T-cell (primary cell): ENCODE data around the gene WARS2. TPM values are rescaled to one million over a fixed set of nuclear protein-coding genes. Genes with fewer than 3 reads are reported as not detected.

Source experiments
- ATAC-seq, 4 experiments: fragments of 200-7000 bp in 3 of 4; fragments of 150-1000 bp in 1 of 4; cut with Tn5 transposase; replicated peaks in 1 of 4; 1 replicate in 3 of 4; 2 replicates in 1 of 4; pipeline ENCODE4 v1.10.0; 2021; ENCODE audit warnings: moderate library complexity in 3 of 4, mild to moderate bottlenecking in 2 of 4, moderate number of reproducible peaks in 1 of 4
- CTCF ChIA-PET, 2 donors: fragments of 300-600 bp; sonication (Branson Sonifier 250); formaldehyde crosslinking; loops; one replicate each; lab custom pipeline; 2022; ENCODE audit warnings: antibody characterized with exemption in 2 of 2; lab: Charles Lee
- POLR2A ChIA-PET, 2 donors: fragments of 300-600 bp; sonication (Branson Sonifier 250); formaldehyde crosslinking; loops; one replicate each; lab custom pipeline; 2022; ENCODE audit warnings: antibody characterized with exemption in 2 of 2; lab: Charles Lee
- DNase-seq, 35 experiments: peaks; one replicate each; pipeline versions ENCODE4 v3.0.0 to v3.0.0-alpha.2; 2013 to 2023
- H3K27ac ChIP-seq: one replicate; pipeline ENCODE4 v1.5.1; 2013; ENCODE audit warnings: low read length
- H3K27me3 ChIP-seq, 2 experiments: replicated peaks in 1 of 2; 1 replicate in 1 of 2; 2 replicates in 1 of 2; pipeline versions ENCODE4 v1.6.1 to v1.7.0; 2013; ENCODE audit warnings: low read length in 1 of 2, mixed read lengths in 1 of 2; ENCODE audit not compliant: control insufficient read depth in 2 of 2, insufficient read depth in 2 of 2; ENCODE audit errors: extremely low read depth in 1 of 2
- H3K36me3 ChIP-seq, 2 donors: 1 replicate in 1 of 2; 2 replicates in 1 of 2; pipeline versions ENCODE4 v1.6.1 to v1.7.0; 2013; ENCODE audit warnings: low read length in 1 of 2; ENCODE audit not compliant: control insufficient read depth in 2 of 2, insufficient read depth in 1 of 2; ENCODE audit errors: extremely low read depth in 1 of 2
- H3K4me1 ChIP-seq, 2 experiments: 1 replicate in 1 of 2; 2 replicates in 1 of 2; pipeline versions ENCODE4 v1.6.1 to v1.7.0; 2013; ENCODE audit warnings: low read length in 2 of 2, mixed read lengths in 1 of 2; ENCODE audit not compliant: insufficient read depth in 2 of 2, control insufficient read depth in 1 of 2; ENCODE audit errors: extremely low read depth in 1 of 2
- H3K4me3 ChIP-seq, 2 donors: 1 replicate in 1 of 2; 2 replicates in 1 of 2; pipeline versions ENCODE4 v1.5.1 to v1.7.0; 2013; ENCODE audit warnings: mild to moderate bottlenecking in 2 of 2, low read length in 1 of 2, moderate library complexity in 1 of 2; ENCODE audit not compliant: control insufficient read depth in 1 of 2; ENCODE audit errors: extremely low read depth in 1 of 2
- H3K9me3 ChIP-seq: 2 replicates; pipeline ENCODE4 v1.7.0; 2013
- H3K27ac Mint-ChIP-seq, 2 donors: one replicate each; pipeline ENCODE4 v1.8.0; 2020 to 2021; ENCODE audit warnings: mild to moderate bottlenecking in 2 of 2, mixed read lengths in 2 of 2
- H3K27me3 Mint-ChIP-seq, 2 donors: one replicate each; pipeline ENCODE4 v1.8.0; 2021 to 2022; ENCODE audit warnings: mixed read lengths in 2 of 2
- H3K36me3 Mint-ChIP-seq: one replicate; pipeline ENCODE4 v1.8.0; 2021; ENCODE audit warnings: mixed read lengths
- H3K4me1 Mint-ChIP-seq, 3 donors: one replicate each; pipeline ENCODE4 v1.8.0; 2020 to 2022; ENCODE audit warnings: mixed read lengths in 3 of 3, mild to moderate bottlenecking in 1 of 3
- H3K4me3 Mint-ChIP-seq, 3 donors: one replicate each; pipeline ENCODE4 v1.8.0; 2020 to 2022; ENCODE audit warnings: mild to moderate bottlenecking in 3 of 3, mixed read lengths in 3 of 3, moderate library complexity in 3 of 3
- H3K9me3 Mint-ChIP-seq, 3 donors: one replicate each; pipeline ENCODE4 v1.8.0; 2020 to 2022; ENCODE audit warnings: mixed read lengths in 3 of 3
- WGBS: methylation state at CpG from one replicate; pipeline ENCODE4 v1.1.5; 2013; ENCODE audit warnings: missing lambda C conversion rate; ENCODE audit not compliant: insufficient coverage; 5-methylcytosine and 5-hydroxymethylcytosine counted together
- total RNA-seq, 35 experiments: library from RNA in 6 of 35; stranded (reverse) in 6 of 35; fragments of 120-200 nt in 1 of 35; gene quantifications; one replicate each; pipeline versions ENCODE4 v1.2.1 to v1.2.4 and lab custom pipeline; 2013 to 2026

Gene WARS2
- total RNA-seq, 5 donors from 2014 or later (not counting 1 experiment from before 2014, with no cell fraction given), result 6.6 to 32.4 (median 8.5) TPM

DNA sequence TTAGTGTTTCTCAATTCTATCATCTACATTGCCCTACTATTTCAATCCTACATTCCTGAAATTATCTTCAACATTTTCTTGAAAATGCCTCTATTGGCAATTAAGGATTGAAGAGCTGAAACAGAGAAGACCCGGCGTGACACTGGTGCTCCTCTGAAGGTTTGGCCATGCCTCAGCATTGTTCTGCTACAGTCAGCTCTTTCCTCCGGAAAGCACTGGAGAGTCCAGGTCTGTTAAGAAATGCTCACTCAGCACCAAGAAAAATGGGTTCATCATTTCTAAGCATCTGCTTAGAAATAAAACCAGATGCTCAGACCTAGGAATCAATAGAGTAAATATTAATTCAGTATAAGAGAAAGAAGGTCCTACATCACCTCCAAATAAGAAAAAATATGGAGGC is 58.8 kb downstream of the WARS2 start:
- peaks cover 0 to 3% (median 0%) of the 10 kb centered on the region in 3 donors for H3K4me1 Mint-ChIP-seq
- peaks cover 7 to 38% (median 11%) of the 10 kb centered on the region in 3 donors for H3K9me3 Mint-ChIP-seq
- no peak overlapping the region for H3K4me3 Mint-ChIP-seq
- H3K36me3 Mint-ChIP-seq, result peaks cover 43% of the 10 kb centered on the region
- POLR2A ChIA-PET, result no interaction called here
- no peak overlapping the region for H3K27ac Mint-ChIP-seq
- no peaks in the 10 kb centered on the region for H3K27me3 Mint-ChIP-seq
- Histone ChIP-seq H3K27me3 (no peaks in the 10 kb centered on the region), H3K36me3 (no peaks in the 10 kb centered on the region), H3K4me1 (no peaks in the 10 kb centered on the region), H3K9me3 (peaks cover 2% of the 10 kb centered on the region), H3K4me3 (no peak overlapping the region), H3K27ac (no peak overlapping the region)
- DNase-seq (no peak), ATAC-seq (no peak)
- CTCF ChIA-PET, result no interaction called here
- WGBS, result 100% methylated on average over 2 of the region's 3 CpGs

DNA sequence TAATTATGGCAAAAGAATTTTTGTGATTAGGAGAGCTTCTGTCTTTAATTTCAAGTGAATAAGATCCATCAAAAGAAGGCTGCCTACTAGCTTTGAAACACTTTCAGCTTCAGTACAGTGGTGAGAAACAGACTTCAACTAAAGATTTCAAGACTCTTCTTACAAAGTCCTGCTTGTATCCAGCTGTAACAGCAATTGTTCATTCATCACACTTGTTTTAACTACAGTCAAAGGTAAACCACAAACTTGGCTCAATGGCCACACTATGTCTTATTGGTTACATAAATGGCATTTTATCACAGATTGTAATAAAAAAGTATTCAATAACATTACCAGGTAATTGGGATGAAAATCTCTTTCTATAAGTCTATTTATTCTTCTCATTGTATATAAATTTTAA is 59.2 kb downstream of the WARS2 start:
- no peak for ATAC-seq
- no peak overlapping the region for H3K4me3 Mint-ChIP-seq
- no peaks in the 10 kb centered on the region for H3K27me3 Mint-ChIP-seq
- no peak for DNase-seq
- H3K36me3 ChIP-seq, result no peaks in the 10 kb centered on the region
- H3K27me3 ChIP-seq, result no peaks in the 10 kb centered on the region
- H3K36me3 Mint-ChIP-seq, result peaks cover 44% of the 10 kb centered on the region
- no peak overlapping the region for H3K27ac Mint-ChIP-seq
- peaks cover 0 to 3% (median 0%) of the 10 kb centered on the region in 3 donors for H3K4me1 Mint-ChIP-seq
- peaks cover 4% of the 10 kb centered on the region for H3K9me3 ChIP-seq
- no peak overlapping the region for H3K4me3 ChIP-seq
- H3K4me1 ChIP-seq, result no peaks in the 10 kb centered on the region
- ChIA-PET POLR2A (no interaction called here), CTCF (no interaction called here)
- no peak overlapping the region for H3K27ac ChIP-seq
- H3K9me3 Mint-ChIP-seq, result peaks cover 7 to 38% (median 11%) of the 10 kb centered on the region in 3 donors

DNA sequence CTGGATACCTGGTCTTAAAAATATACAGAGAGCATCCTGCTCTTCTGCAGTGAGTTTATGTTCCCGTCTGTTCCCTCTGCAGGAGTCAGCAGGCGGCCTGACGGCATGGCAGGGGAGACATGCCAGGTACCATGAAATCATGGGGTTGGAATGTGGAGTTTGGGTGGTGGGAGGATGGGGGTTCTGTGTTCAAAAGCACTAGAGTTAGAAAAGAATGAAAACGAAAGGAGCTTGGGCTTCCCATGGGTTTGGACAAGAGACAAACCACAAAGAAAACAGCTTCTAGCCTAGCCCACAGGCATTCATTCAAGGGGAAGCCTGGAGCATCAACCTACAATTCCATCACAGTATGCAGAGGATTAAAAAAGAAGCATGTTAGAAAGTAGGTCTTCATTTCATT is 59.9 kb downstream of the WARS2 start:
- Mint-ChIP-seq H3K27ac (no peak overlapping the region), H3K9me3 (peaks cover 7 to 42% (median 9%) of the 10 kb centered on the region in 3 donors), H3K4me1 (peaks cover 0 to 3% (median 0%) of the 10 kb centered on the region in 3 donors), H3K27me3 (no peaks in the 10 kb centered on the region), H3K36me3 (peaks cover 45% of the 10 kb centered on the region), H3K4me3 (no peak overlapping the region)
- Histone ChIP-seq H3K4me1 (no peaks in the 10 kb centered on the region), H3K9me3 (peaks cover 4% of the 10 kb centered on the region), H3K27me3 (no peaks in the 10 kb centered on the region), H3K27ac (no peak overlapping the region), H3K36me3 (peaks cover 0 to 2% of the 10 kb centered on the region in 2 donors), H3K4me3 (no peak overlapping the region)
- WGBS, result no CpG with 5 or more reads among the region's 4 CpGs
- DNase-seq (no peak), ATAC-seq (no peak)
- CTCF ChIA-PET, result no interaction called here
- POLR2A ChIA-PET, result no interaction called here

GRCh38 chr1:119079881-119080280 is 60.6 kb downstream of the WARS2 start:
- H3K27ac ChIP-seq, result no peak overlapping the region
- H3K4me1 Mint-ChIP-seq, result no peaks in the 10 kb centered on the region
- H3K36me3 ChIP-seq, result peaks cover 0 to 2% of the 10 kb centered on the region in 2 donors
- no peak overlapping the region for H3K4me3 Mint-ChIP-seq
- peaks cover 4% of the 10 kb centered on the region for H3K9me3 ChIP-seq
- H3K27me3 Mint-ChIP-seq, result no peaks in the 10 kb centered on the region
- WGBS, result no CpG with 5 or more reads among the region's 1 CpG
- no peaks in the 10 kb centered on the region for H3K27me3 ChIP-seq
- H3K36me3 Mint-ChIP-seq, result peaks cover 39% of the 10 kb centered on the region
- ChIA-PET POLR2A (no interaction called here), CTCF (no interaction called here)
- H3K4me1 ChIP-seq, result no peaks in the 10 kb centered on the region
- DNase-seq, result no peak
- H3K9me3 Mint-ChIP-seq, result peaks cover 0 to 35% (median 6%) of the 10 kb centered on the region in 3 donors
- no peak overlapping the region for H3K4me3 ChIP-seq
- ATAC-seq, result no peak
- H3K27ac Mint-ChIP-seq, result no peak overlapping the region

DNA sequence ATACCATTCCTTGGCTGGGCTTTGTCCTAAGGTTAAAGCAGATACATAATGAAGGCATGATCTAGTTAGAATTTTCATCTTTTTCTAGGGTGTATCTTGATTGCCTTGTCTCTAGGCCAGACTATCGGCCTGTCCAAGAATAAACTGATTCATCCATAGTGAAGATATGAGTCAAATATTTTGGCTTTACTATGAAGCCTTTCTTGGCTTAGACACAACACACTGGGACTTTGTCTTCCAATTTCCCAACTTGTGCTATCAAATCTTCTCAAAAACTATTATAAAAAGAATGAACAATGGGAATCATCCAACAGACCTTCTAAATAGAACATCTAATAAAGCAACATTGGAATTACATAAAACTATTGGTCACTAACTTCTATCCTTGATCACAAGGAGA is 64.8 kb downstream of the WARS2 start:
- Histone ChIP-seq H3K9me3 (peaks cover 4% of the 10 kb centered on the region), H3K36me3 (peaks cover 0 to 4% of the 10 kb centered on the region in 2 donors), H3K4me3 (no peak overlapping the region), H3K27me3 (no peaks in the 10 kb centered on the region), H3K27ac (no peak overlapping the region), H3K4me1 (no peaks in the 10 kb centered on the region)
- no peak for ATAC-seq
- ChIA-PET POLR2A (no interaction called here), CTCF (no interaction called here)
- H3K9me3 Mint-ChIP-seq, result peaks cover 0 to 33% (median 12%) of the 10 kb centered on the region in 3 donors
- no peak overlapping the region for H3K27ac Mint-ChIP-seq
- peaks cover 62% of the 10 kb centered on the region for H3K36me3 Mint-ChIP-seq
- no peaks in the 10 kb centered on the region for H3K4me1 Mint-ChIP-seq
- no CpG with 5 or more reads among the region's 1 CpG for WGBS
- no peaks in the 10 kb centered on the region for H3K27me3 Mint-ChIP-seq
- DNase-seq, result no peak
- H3K4me3 Mint-ChIP-seq, result no peak overlapping the region

DNA sequence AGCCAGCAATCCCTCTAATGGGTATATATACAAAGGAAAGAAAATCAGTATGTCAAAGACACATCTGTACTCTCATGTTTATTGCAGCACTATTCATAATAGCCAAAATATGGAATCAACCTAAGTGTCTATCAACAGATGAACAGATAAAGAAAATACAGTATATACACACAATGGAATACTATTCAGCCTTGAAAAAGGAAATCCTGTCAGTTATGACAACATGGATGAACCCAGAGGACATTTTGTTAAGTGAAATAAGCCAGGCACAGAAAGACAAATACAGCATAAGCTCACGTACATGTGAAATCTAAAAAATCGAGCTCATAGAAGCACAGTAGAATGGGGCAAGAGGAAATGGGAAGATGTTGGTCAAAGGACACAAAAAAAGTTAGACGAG is 69.1 kb downstream of the WARS2 start:
- H3K27ac ChIP-seq, result no peak overlapping the region
- no peaks in the 10 kb centered on the region for H3K4me1 ChIP-seq
- no peak for ATAC-seq
- H3K9me3 ChIP-seq, result no peaks in the 10 kb centered on the region
- DNase-seq, result no peak
- 100% methylated on average over 2 of the region's 3 CpGs for WGBS
- Mint-ChIP-seq H3K27ac (no peak overlapping the region), H3K4me3 (no peak overlapping the region), H3K9me3 (peaks cover 0 to 11% (median 6%) of the 10 kb centered on the region in 3 donors), H3K4me1 (peaks cover 0 to 3% (median 2%) of the 10 kb centered on the region in 3 donors), H3K36me3 (peaks cover 54% of the 10 kb centered on the region), H3K27me3 (no peaks in the 10 kb centered on the region)
- CTCF ChIA-PET, result no interaction called here
- H3K4me3 ChIP-seq, result no peak overlapping the region
- POLR2A ChIA-PET, result no interaction called here
- H3K27me3 ChIP-seq, result no peaks in the 10 kb centered on the region
- H3K36me3 ChIP-seq, result peaks cover 4 to 7% of the 10 kb centered on the region in 2 donors

DNA sequence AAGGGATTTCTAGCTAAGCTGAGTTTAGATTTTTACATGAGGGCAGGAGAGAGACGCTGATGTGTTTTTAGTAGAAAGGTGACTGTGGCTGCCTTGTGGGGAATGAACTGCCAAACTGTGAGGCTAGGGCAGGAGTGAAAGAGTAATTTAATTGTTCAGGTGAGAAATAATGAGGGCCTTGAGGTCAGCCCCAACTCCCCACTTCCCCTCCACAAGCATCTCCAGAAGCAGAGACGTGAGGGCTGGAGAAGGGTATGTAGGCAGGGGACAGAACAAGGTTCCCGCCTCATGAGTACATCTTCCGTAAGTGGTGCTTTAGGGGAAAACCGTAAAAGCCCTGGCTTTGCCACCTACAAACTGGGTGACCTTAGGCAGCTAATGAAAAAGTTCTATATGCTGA is 70.8 kb downstream of the WARS2 start:
- H3K27ac Mint-ChIP-seq, result no peak overlapping the region

More for the DNA sequence above, 70.8 kb downstream of the WARS2 start:
- ATAC-seq, result no peak
- H3K36me3 ChIP-seq, result peaks cover 2 to 7% of the 10 kb centered on the region in 2 donors
- 100% methylated on average over 2 of the region's 5 CpGs for WGBS
- Mint-ChIP-seq H3K4me3 (no peak overlapping the region), H3K9me3 (peaks cover 0 to 5% (median 4%) of the 10 kb centered on the region in 3 donors), H3K27me3 (no peaks in the 10 kb centered on the region), H3K4me1 (peaks cover 0 to 3% (median 2%) of the 10 kb centered on the region in 3 donors), H3K36me3 (peaks cover 48% of the 10 kb centered on the region)
- no peaks in the 10 kb centered on the region for H3K27me3 ChIP-seq
- no peaks in the 10 kb centered on the region for H3K4me1 ChIP-seq
- DNase-seq, result no peak
- ChIA-PET POLR2A (no interaction called here), CTCF (no interaction called here)
- no peaks in the 10 kb centered on the region for H3K9me3 ChIP-seq
- no peak overlapping the region for H3K27ac ChIP-seq
- H3K4me3 ChIP-seq, result no peak overlapping the region
